Trophoblast cell (in vitro differentiated cells and primary cell): ENCODE data around the gene RGS7.
"Not testable (repeated sequence)": the region's sequence is repeated elsewhere in the genome, so short reads cannot be mapped to it uniquely, and the experiment has no call there.

Experiments
- DNase-seq, 2 donors: peaks; one replicate each; pipeline ENCODE4 v3.0.0-alpha.2; 2016
- H2AFZ ChIP-seq: 2 replicates; pipeline ENCODE4 v1.6.1; 2013; ENCODE audit warnings: low read length, moderate library complexity, mild to moderate bottlenecking; ENCODE audit not compliant: insufficient read depth, poor library complexity
- H2AK5ac ChIP-seq: 2 replicates; pipeline ENCODE4 v1.6.1; 2013; ENCODE audit warnings: mild to moderate bottlenecking, low read length
- H2BK120ac ChIP-seq: 2 replicates; pipeline ENCODE4 v1.6.1; 2013; ENCODE audit warnings: low read length, mild to moderate bottlenecking, moderate library complexity; ENCODE audit not compliant: insufficient read depth, poor library complexity
- H2BK12ac ChIP-seq: 2 replicates; pipeline ENCODE4 v1.6.1; 2013; ENCODE audit warnings: mild to moderate bottlenecking, low read length, moderate library complexity
- H2BK5ac ChIP-seq: 2 replicates; pipeline ENCODE4 v1.6.1; 2013; ENCODE audit warnings: low read length, low read depth, moderate library complexity, mild to moderate bottlenecking; ENCODE audit not compliant: poor library complexity
- H3K14ac ChIP-seq: 2 replicates; pipeline ENCODE4 v1.6.1; 2013; ENCODE audit warnings: mild to moderate bottlenecking, low read length
- H3K18ac ChIP-seq: 2 replicates; pipeline ENCODE4 v1.6.1; 2013; ENCODE audit warnings: mild to moderate bottlenecking, low read length
- H3K23ac ChIP-seq: 2 replicates; pipeline ENCODE4 v1.6.1; 2013; ENCODE audit warnings: low read length
- H3K27ac ChIP-seq: 2 replicates; pipeline ENCODE4 v1.5.1; 2013; ENCODE audit warnings: low read depth, mild to moderate bottlenecking, inconsistent platforms, low read length, moderate library complexity
- H3K27me3 ChIP-seq: 2 replicates; pipeline ENCODE4 v1.6.1; 2013; ENCODE audit warnings: inconsistent platforms, mild to moderate bottlenecking, low read length, moderate library complexity; ENCODE audit not compliant: insufficient read depth
- H3K36me3 ChIP-seq, 2 experiments: 1 replicate in 1 of 2; 2 replicates in 1 of 2; pipeline ENCODE4 v1.6.1; 2013; ENCODE audit warnings: low read length in 2 of 2, mild to moderate bottlenecking in 2 of 2, moderate library complexity in 1 of 2; ENCODE audit not compliant: insufficient read depth in 2 of 2, control insufficient read depth in 1 of 2
- H3K4ac ChIP-seq: 2 replicates; pipeline ENCODE4 v1.6.1; 2013; ENCODE audit warnings: low read depth, mild to moderate bottlenecking, low read length, moderate library complexity
- H3K4me1 ChIP-seq, 2 experiments: 1 replicate in 1 of 2; 2 replicates in 1 of 2; pipeline ENCODE4 v1.6.1; 2013; ENCODE audit warnings: low read length in 2 of 2, mild to moderate bottlenecking in 2 of 2, moderate library complexity in 1 of 2; ENCODE audit not compliant: insufficient read depth in 2 of 2, control insufficient read depth in 1 of 2
- H3K4me2 ChIP-seq: 2 replicates; pipeline ENCODE4 v1.6.1; 2013; ENCODE audit warnings: inconsistent platforms, mild to moderate bottlenecking, low read length, moderate library complexity
- H3K4me3 ChIP-seq: 2 replicates; pipeline ENCODE4 v1.5.1; 2013; ENCODE audit warnings: mild to moderate bottlenecking, low read depth, low read length, inconsistent platforms
- H3K79me1 ChIP-seq: one replicate; pipeline ENCODE4 v1.6.1; 2013; ENCODE audit warnings: low read length
- H3K79me2 ChIP-seq: 2 replicates; pipeline ENCODE4 v1.6.1; 2013; ENCODE audit warnings: low read length, mild to moderate bottlenecking; ENCODE audit not compliant: control insufficient read depth, insufficient read depth, poor library complexity
- H3K9ac ChIP-seq: 2 replicates; pipeline ENCODE4 v1.6.1; 2013; ENCODE audit warnings: mild to moderate bottlenecking, low read length
- H3K9me3 ChIP-seq: 2 replicates; pipeline ENCODE4 v1.6.1; 2013; ENCODE audit warnings: low read depth, mild to moderate bottlenecking, control low read depth, inconsistent platforms, low read length; ENCODE audit not compliant: insufficient read depth
- H4K12ac ChIP-seq: 2 replicates; pipeline ENCODE4 v1.6.1; 2013; ENCODE audit warnings: low read depth, mild to moderate bottlenecking, low read length, moderate library complexity
- H4K8ac ChIP-seq: 2 replicates; pipeline ENCODE4 v1.6.1; 2013; ENCODE audit warnings: low read depth, mild to moderate bottlenecking, low read length, moderate library complexity
- H4K91ac ChIP-seq: one replicate; pipeline ENCODE4 v1.6.1; 2013; ENCODE audit warnings: low read depth, mild to moderate bottlenecking, low read length, moderate library complexity
- WGBS: extraction: QIAGEN DNeasy Blood & Tissue Kit; methylation state at CpG from one replicate; pipeline ENCODE4 v1.1.7; 2013; ENCODE audit warnings: missing lambda C conversion rate; ENCODE audit not compliant: insufficient read length, insufficient coverage; ENCODE audit errors: extremely low coverage; 5-methylcytosine and 5-hydroxymethylcytosine counted together

Gene RGS7

DNA sequence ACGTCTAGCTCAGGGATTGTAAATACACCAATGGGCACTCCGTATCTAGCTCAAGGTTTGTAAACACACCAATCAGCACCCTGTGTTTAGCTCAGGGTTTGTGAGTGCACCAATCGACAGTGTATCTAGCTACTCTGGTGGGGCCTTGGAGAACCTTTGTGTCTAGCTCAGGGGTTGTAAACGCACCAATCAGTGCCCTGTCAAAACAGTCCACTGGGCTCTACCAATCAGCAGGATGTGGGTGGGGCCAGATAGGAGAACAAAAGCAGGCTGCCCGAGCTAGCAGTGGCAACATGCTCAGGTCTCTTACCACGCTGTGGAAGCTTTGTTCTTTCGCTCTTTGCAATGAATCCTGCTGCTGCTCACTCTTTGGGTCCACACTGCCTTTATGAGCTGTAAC is 593.9 kb downstream of the RGS7 start:
- H3K4me3 ChIP-seq, H4K12ac ChIP-seq, H3K27ac ChIP-seq, H3K18ac ChIP-seq, H2AK5ac ChIP-seq, H3K79me2 ChIP-seq, H3K36me3 ChIP-seq, H2BK5ac ChIP-seq, H3K23ac ChIP-seq, DNase-seq, H3K9ac ChIP-seq, H3K4ac ChIP-seq, H3K4me2 ChIP-seq, H2AFZ ChIP-seq, H3K27me3 ChIP-seq, H3K9me3 ChIP-seq, H4K8ac ChIP-seq: not testable (repeated sequence)
- Histone ChIP-seq H2BK120ac (peak overlapping the region; percentile 62), H3K14ac (peak overlapping the region; percentile 28), H2BK12ac (peak overlapping the region; percentile 84), H3K79me1 (peaks cover 18% of the 10 kb centered on the region), H4K91ac (peak overlapping the region; percentile 71), H3K4me1 (peaks cover 10 to 12% of the 10 kb centered on the region in 2 experiments)
- no CpG with 5 or more reads among the region's 7 CpGs for WGBS

DNA sequence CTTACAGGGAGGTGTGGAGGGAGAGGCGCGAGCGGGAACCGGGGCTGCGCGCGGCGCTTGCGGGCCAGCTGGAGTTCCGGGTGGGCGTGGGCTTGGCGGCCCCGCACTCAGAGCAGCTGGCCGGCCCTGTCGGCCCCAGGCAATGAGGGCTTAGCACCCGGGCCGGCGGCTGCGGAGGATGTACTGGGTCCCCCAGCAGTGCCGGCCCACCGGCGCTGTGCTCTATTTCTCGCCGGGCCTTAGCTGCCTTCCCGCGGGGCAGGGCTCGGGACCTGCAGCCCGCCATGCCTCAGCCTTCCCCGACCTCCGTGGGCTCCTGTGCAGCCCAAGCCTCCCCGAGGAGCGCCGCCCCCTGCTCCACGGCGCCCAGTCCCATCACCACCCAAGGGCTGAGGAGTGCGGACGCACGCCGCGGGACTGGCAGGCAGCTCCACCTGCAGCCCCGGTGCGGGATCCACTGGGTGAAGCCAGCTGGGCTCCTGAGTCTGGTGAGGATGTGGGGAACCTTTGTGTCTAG is 594.5 kb downstream of the RGS7 start:
- not testable (repeated sequence) for H3K27me3 ChIP-seq, H4K91ac ChIP-seq, H3K9ac ChIP-seq, H4K12ac ChIP-seq, H2AK5ac ChIP-seq, H3K4me3 ChIP-seq, H3K4me2 ChIP-seq, H2BK120ac ChIP-seq, H3K36me3 ChIP-seq, H3K14ac ChIP-seq, H3K18ac ChIP-seq, H3K27ac ChIP-seq, DNase-seq, H2AFZ ChIP-seq, H3K79me2 ChIP-seq, H3K4ac ChIP-seq, H2BK5ac ChIP-seq, H3K23ac ChIP-seq, H4K8ac ChIP-seq, H3K9me3 ChIP-seq
- no CpG with 5 or more reads among the region's 42 CpGs for WGBS
- Histone ChIP-seq H3K4me1 (peaks cover 10 to 12% of the 10 kb centered on the region in 2 experiments), H3K79me1 (peaks cover 18% of the 10 kb centered on the region), H2BK12ac (peak overlapping the region; percentile 13)

- not testable (repeated sequence) for H2AFZ ChIP-seq, H3K4ac ChIP-seq, H3K9ac ChIP-seq, H3K23ac ChIP-seq, H2AK5ac ChIP-seq, H3K9me3 ChIP-seq, H3K4me3 ChIP-seq, H2BK120ac ChIP-seq, H3K27me3 ChIP-seq, H3K36me3 ChIP-seq, H3K14ac ChIP-seq, H3K27ac ChIP-seq, H3K79me1 ChIP-seq, H2BK12ac ChIP-seq, H4K12ac ChIP-seq, H3K79me2 ChIP-seq, H3K18ac ChIP-seq, DNase-seq, H2BK5ac ChIP-seq, H3K4me2 ChIP-seq, H4K8ac ChIP-seq, H4K91ac ChIP-seq, H3K4me1 ChIP-seq
- no CpG with 5 or more reads among the region's 6 CpGs for WGBS
These were observed 598.2 kb downstream of the RGS7 start for GRCh38 chr1:240758777-240759176.

- Histone ChIP-seq H3K4me1 (no peaks in the 10 kb centered on the region), H3K14ac (no peak overlapping the region), H3K27ac (no peak overlapping the region), H3K27me3 (no peaks in the 10 kb centered on the region), H2AK5ac (no peak overlapping the region), H3K4me2 (no peak overlapping the region), H4K12ac (no peak overlapping the region), H2BK12ac (no peak overlapping the region), H4K8ac (no peak overlapping the region), H3K18ac (no peak overlapping the region), H3K79me1 (peaks cover 3% of the 10 kb centered on the region), H3K79me2 (no peaks in the 10 kb centered on the region), H3K9ac (no peak overlapping the region), H3K23ac (no peak overlapping the region), H3K9me3 (no peaks in the 10 kb centered on the region), H2BK120ac (no peak overlapping the region), H3K4ac (no peak overlapping the region), H3K36me3 (no peaks in the 10 kb centered on the region), H3K4me3 (no peak overlapping the region), H4K91ac (no peak overlapping the region), H2AFZ (no peak overlapping the region), H2BK5ac (no peak overlapping the region)
- WGBS = no CpG with 5 or more reads among the region's 1 CpG
- DNase-seq = no peak
These were observed 598.7 kb downstream of the RGS7 start for GRCh38 chr1:240758296-240758695.
